Activated CD4-positive, alpha-beta T cell treated with anti-CD3 and anti-CD28 coated beads, Interleukin-2, amount 50 U/mL, for 48 hours (primary cell): ENCODE results near the gene TGFB1.

Experiments
- DNase-seq, 2 experiments: peaks; one replicate each; pipeline ENCODE4 v3.0.0-alpha.2; 2020

Gene TGFB1

DNA sequence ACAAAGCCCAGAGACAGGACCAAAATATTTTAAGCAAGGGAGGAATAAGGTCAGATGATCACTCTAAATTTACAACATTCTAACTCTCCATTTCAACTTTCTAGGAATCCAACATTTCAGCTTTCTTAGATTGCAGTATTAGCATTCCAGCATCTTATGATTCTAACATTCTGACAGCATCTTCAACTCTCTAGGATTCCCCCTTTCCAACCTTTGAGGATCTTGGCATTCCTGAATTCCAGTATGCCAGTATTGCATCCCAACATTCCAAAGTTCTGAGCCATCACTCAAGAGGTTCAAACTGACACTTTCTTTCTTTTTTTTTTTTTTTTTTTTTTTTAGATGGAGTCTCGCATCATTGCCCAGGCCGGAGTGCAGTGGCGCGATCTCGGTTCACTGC lies 13.8 kb downstream of the TGFB1 start:
- DNase-seq = no peak

DNA sequence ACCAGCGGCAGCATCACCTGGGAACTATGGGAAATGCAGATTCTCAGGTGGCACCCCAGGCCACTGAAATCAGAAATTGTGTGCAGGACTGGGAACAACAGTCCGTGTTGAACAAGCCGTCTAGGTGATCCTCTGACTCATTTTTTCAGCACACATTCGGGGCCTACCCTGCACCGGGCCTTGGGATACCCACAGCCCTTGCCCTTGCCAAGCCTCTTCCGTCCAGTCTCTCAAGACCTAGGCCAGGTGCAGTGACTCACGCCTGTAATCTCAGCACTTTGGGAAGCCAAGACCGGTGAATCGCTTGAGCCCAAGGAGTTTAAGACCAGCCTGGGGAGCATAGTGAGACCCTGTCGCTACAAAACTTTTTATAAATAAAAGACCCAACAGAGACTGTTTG lies 18.3 kb downstream of the TGFB1 start:
- DNase-seq = no peak

DNA sequence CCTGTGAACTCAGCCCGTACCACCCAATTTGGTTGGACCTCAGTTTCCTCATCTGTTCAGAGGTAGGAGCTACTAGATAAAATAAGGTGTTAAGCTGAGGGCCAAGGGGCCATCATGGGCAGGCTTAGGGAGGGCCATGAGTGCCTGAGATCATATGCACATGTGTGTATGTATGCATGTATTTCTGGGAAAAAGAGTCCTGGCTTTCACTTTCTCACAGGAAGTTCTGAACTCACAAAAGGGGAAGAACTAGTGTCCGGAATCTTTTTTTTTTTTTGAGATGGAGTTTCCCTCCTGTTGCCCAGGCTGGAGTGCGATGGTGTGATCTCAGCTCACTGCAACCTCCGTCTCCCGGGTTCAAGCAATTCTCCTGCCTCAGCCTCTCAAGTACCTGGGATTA lies 18.9 kb downstream of the TGFB1 start:
- no peak for DNase-seq

DNA sequence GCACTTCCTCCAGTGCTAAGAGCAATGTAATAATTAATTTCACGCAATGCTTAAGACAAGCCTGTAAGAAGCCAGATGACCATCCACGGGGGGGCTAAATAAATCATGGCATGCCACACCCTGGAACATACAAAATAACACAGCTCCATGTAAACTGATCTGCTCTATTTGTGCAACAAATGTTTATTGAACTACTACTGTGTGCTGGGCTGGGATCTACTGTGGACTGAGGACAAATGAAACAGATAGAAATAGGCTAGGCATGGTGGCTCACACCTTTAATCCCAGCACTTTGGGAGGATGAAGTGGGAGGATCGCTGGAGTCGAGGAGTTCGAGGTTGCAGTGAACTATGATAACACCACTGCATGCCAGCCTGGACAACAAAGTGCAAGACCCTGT lies 21.3 kb downstream of the TGFB1 start:
- DNase-seq = no peak

DNA sequence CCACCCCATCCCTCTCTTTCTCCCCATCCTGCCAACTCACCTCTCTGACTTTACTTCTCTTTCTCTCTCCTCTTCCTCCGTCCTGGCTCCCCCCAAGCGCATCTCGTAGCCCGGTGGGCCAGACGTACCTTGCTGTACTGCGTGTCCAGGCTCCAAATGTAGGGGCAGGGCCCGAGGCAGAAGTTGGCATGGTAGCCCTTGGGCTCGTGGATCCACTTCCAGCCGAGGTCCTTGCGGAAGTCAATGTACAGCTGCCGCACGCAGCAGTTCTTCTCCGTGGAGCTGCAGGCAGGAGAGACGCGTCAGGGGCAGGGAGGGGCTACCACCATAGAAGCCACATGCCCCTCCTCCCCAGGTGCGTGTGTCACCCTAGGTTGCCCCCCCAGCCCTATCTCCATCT lies 21.7 kb downstream of the TGFB1 start:
- no peak for DNase-seq

DNA sequence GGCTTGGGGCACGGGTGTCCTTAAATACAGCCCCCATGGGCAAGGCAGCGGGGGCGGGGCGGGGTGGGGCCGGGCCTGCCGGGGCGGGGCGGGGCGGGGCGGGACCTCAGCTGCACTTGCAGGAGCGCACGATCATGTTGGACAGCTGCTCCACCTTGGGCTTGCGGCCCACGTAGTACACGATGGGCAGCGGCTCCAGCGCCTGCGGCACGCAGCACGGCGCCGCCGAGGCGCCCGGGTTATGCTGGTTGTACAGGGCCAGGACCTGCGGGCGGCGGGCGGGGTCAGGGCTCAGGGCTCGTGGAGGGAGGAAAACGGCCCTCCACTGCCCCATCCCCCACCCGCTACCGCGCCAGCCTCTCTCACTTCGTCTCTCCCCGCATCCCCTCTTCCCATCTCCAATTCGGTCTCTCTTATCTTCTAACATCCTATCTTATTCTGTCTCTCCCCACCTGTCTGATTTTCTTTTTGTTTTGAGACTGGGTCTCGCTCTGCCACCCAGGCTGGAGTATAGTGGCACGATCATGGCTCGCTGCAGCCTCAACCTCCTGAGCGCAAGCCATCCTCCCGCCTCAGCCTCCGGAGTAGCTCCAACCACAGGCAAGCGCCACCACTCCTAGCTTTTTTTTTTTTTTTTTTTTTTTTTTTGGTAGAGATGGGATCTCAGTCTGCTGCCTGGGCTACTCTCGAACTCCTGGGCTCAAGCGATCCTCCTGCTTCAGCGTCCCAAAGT lies 22.6 kb downstream of the TGFB1 start:
- DNase-seq = no peak

DNA sequence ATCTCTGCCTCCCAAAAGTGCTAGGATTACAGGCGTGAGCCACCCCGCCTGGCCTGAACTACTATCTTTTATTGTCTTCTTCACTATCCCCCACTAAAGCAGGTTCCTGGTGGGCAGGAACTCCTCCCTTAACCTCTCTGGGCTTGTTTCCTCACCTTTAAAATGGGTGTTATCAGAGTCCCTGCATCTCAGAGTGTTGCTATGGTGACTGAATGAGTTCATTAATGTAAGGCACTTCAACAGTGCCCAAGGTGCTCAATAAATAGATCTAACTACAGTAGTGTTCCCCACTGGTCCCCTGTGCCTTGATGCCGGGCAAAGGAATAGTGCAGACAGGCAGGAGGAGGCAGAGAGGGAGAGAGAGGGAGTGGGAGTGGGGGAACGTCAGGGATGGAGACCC lies 23.2 kb downstream of the TGFB1 start:
- no peak for DNase-seq

DNA sequence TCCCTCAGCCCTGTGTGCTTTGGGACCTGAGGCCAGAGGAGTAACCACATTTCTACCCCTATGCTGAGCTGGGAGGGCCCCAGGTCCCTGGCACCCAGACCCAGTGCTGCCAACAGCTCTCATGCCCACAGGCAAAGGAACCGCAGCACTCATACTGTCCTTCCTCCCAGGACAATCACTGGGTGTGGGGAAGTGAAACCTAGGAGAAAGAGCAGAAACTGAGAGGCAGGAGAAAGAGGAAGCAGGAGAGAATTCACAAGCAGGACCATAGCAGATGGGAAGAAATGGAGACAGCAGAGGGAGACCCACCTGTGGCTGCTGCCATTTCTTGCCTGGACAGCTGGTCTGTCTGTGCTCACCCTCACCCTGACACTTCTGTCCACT lies 24.9 kb downstream of the TGFB1 start:
- no peak for DNase-seq

DNA sequence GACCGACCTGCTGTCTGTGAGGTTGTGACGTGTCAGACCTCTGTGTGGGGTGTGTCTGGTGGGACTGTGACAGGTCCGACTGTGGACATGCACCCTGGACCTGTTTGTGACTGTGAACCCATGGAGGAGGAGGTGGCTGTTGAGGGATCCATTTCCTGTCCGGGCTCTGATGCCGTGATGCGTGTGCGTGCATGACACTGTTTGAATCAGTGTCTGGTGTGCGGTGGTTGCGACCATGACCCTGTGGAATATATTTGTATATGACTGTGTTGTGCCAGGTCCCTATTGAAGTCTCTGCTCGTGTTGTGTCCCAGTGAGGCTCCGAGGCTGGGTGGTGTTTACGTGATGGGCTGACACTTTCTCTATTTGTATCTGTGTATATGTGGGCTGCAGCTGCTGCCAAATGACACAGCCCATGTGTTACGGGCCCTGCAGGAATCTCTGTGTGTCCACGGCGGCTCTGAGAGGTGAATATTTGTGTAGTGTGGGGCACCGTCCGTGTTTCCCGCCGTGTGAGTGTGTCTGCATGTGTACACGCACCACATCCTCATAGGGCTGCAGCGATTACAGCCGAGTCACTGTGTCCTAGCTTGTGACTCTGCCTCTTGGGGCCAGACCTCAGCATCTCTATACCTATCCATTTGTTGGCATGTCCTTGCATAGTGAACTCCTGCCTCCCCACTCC lies 25.4 kb downstream of the TGFB1 start:
- DNase-seq = peak; percentile 47 to 59

DNA sequence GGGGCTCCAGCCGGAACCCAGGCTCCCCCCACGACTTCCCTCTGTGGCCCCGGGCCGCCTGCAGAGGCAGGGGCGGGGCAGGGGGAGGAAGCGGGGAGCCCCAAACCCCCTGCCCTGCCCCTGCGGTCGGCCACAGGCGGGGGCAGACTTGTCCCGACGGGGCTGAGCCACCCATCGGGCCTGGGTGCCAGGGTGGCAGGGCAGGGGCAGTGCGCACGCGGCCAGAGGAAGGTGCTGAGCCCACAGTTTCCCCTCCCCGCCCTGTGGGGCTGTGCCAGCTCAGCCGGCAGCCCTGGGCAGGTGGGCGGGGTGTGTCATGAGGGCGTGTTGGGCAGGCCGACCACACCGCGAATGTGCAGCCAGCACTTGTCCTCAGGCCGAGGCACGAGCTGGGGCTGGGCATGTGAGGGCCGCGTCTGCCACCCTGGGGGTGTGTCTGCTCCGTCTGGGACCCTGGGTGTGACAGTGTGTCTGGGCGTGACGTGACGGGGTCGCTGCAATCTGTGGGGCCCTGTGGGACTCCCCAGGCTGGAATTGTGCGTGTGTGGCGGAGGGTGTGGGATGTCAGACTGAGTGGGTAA lies 26.1 kb downstream of the TGFB1 start:
- DNase-seq = peak; percentile 82 to 87

DNA sequence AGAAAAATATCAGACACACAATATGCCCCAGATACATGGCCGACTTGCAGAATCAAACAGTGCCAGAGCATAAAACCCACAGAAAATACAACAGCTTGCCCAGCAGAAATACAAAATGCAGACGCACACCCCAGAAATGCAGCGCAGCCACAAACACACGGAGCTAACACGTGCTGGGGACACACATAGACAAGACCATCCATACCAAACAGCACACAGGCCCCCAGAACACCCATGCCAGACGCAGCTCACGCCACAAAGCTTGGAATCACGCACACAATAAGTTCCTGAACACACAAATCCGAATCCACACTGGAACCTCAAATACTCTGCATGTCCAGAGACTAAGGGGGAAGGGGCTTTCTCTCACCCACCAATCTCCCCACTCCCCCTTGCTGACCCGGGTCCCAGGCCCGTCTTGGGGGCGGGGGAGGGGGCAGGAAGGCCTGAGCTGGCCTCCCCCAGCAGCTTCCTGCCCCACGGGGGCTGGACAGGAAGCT lies 26.6 kb downstream of the TGFB1 start:
- no peak for DNase-seq

DNA sequence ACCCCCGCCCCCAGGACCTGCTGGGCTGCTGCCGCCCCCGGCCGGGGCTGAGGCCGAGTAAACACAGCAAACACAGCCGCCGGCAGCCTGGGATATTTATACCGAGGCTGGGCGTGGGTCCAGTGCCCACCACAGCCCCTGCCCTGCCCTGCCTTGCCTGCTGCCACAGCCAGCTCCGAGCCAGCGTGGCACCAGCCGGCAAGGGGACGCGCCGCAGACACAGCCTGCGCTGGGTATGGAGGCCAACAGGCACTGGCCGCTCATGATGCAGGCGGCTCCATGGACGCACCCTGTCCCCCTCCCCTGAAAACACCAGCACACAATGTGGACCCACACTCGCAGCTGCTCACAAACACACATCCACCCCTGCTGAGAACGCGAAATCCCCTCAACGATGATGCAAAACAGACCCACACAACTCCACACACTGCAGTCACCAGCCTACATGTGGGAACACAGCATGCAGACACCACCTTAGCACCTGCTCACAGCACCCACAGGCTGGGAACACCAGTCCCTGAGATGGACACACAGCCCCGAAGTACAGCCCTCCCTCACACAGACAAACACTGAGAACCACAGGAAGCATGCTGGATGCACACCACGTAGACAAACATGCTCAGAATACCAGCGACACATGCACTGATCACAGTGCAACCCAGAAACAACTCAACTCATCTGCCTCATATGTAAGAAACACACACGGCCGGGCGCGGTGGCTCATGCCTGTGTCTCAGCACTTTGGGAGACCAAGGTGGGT lies 27.6 kb downstream of the TGFB1 start:
- DNase-seq = no peak

DNA sequence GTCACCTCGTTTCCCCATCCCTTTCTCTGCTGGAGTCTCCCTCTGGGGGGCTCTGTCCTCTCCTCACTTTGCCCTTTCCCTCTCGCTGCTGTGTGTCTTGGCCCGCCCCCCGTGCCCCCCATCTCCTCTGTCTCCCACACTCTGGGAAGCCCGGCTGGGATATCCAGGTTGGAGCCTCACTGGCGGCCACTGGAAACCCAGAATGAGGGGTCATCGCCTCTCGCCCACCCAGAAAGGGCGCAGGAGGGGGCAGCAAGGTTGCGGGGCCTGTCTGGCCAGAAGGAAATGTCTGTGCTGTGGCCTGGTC lies 28.1 kb downstream of the TGFB1 start:
- DNase-seq = no peak

DNA sequence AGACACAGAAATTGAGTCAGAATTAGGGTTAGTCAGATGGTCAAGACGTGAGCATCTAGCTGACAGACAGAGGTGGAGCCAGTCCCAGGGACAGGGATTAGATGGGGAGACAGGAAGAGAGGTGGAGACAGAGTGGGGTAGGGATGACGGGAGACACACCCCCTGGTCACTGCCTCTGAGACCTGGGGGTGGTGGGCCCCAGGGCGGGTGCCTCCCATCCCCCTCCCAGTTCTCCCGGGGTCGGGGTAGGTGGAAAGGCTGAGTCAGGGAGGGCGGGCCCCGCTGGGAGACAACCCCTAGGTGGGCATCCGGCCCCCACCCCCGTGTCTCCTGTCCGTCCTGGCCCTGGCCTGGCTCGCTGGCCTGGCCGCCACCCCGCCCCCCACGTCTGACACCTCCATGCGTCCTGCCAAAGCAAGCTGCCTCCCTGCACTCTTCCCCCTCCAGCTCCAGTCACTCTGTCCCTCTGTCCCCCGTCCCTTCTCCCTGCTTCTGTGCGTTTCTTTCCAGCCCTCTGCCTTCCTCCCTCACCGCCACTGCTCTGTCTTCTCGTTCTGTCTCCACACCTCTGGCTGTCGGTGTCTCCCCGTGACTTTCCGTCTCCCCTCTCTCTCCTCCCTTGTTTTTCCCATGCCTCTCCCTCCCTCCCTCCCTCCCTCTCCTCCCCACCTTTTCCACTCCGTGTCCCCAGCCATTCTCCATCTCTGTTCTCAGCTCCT lies 28.6 kb downstream of the TGFB1 start:
- DNase-seq = no peak

DNA sequence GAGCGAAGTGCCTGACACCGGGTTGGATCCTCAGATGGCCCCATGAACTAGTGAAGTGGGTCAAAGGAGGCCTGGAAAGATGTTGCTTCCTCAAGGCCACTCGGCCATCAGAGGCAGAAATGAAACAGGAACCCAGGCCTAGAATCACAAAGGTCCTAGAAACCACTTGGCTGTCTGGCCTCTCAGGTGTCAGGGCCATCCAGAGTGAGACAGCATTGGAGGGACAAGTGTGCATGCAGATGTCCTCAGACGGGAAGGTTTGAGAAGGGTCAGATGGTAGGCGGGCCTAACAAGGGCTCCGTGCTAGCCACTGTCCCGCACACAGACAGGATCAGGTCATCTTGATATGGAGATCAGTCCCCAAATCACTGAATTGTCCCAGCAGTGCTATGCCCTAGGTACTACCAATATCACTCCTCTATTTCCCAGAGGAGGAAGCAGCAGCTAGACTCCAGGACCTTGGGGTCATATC lies 29.5 kb downstream of the TGFB1 start:
- DNase-seq = no peak

DNA sequence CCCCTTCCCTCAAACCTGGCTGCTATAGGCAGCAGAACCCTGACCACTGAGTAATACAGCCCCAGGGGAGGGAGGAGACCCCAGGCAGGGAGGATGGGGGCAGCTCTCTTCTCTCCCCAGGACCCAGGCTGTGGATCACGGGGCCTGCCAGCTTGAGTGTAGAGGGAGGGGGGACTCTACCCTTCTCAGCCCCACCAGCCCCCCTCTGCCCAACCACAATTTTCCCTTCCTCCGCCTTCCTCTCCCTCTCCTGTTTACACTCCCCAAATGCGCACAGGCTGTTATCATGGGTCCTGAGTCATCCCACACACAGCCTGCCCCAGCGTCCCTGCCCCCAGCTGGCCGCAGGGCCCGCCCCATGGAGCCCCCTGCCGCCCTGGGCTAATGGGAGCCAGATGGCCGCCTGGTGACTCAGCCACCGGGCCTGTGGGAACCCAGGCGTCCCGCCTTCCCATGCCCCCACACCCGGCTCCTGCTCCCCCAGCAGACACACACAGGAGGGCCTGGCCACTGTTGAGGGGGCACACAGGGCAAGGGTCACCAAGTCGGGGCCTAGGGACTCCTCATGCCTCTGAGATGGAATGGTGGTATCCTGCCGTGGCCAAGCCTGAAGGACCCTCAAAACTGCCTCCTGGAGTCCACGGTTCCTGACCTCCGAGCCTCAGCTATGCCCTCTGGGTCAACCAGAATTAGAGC lies 30.1 kb downstream of the TGFB1 start:
- no peak for DNase-seq

DNA sequence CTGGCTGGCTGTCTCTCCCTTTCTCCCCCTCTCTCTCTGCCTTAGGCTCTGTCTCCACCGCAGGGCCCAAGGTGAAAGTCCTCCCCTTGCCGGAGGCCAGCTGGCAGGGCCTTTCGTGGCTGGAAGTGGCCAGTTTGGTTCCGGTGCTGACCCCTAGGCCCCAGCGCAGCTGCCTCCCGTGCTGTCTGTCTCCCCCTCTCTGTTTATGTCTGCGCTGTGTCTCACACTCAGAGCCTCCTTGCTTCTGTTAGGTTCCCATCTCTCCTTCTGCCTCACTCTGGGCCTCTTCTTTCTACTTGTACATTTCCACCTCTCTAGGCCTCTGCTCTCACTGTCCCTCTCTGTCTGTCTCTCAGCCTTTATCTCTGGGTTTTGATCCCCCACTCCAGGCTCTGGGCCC lies 30.7 kb downstream of the TGFB1 start:
- no peak for DNase-seq

DNA sequence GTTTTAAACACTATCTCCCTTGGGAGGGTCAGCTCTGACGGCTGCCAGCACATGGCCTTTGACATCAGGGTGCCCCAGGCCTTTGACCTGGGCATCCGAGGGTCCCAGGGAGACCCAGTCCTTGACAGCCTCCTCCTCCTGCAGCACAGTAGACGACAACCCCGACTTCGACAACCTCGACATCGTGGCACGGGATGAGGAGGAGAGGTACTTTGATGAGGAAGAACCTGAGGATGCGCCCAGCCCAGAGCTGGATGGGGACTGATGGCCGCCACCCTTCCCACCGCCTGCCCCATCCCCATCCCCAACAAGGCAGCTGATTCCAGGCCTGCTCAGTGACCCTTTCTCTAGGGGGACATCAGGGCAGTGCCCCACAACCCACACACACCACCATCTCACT lies 31.3 kb downstream of the TGFB1 start:
- DNase-seq = no peak

DNA sequence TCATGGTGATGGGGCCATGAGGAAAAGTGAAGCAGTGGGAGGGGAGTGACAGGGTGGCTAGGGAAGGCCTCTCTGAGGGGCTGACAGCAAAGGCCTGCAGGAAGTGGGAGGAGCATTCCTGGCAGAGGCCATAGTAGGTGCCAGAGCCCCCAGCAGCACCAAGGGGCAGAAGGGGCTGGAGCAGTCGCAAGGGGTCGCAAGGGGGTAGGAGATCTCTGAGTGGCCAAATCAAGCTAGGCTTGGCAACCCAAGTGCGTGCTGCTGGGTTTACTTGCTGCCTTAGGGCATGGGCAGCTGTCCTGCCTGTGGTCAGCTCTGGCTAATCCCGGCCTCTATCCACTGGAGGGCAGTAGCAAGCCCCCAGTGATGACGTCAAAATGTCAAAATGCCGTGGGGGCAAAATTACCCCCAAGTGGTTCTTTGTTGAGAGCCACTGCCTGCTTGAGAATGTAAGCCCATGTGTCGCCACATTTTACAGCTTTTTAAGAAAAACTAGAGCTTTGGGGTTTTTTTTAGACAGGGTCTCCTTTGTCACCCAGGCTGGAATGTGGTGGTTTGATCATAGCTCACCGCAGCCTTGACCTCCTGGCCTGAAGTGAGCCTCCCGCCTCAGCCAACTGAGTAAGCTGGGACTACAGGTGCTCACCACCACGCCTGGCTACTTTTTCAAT lies 32.0 kb downstream of the TGFB1 start:
- DNase-seq = no peak

DNA sequence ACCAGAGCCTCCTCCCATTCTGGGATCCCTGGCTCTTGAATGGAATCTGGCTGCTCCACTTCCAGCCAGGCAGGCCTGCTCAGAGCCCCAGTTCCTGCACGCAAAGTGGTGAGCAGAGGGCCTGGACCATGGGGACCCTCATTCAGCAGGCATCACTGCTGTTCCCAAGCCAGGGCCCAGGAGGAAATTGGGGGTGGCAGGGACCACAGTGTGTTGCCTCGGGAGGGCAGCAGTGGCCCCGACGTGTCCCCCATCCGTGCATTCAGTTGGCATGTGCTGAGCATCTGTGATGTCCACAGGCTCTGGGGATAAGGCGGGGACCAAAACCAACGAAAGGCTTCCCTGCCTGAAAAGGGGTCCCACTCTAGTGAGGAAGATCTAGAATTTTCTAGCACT lies 32.5 kb downstream of the TGFB1 start:
- no peak for DNase-seq

DNA sequence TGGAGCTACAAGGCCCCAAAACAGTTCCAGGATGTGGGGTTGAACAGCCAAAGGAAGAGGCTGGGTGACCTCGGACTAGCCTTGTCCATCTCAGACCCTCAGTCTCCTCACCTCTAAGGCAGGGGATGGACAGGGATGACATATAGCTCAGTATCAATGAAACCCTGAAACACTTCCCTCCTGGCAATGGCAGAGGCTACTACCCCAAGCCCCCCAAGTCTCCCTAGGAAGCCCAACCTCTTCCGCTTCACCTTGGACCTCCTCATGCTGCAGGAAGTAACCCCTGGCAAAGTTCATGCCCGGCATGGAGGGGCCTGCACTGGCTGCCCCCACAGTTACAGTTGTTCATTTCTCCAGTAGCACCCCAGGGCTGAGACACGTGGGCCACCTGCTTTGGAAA lies 33.2 kb downstream of the TGFB1 start:
- DNase-seq = no peak

DNA sequence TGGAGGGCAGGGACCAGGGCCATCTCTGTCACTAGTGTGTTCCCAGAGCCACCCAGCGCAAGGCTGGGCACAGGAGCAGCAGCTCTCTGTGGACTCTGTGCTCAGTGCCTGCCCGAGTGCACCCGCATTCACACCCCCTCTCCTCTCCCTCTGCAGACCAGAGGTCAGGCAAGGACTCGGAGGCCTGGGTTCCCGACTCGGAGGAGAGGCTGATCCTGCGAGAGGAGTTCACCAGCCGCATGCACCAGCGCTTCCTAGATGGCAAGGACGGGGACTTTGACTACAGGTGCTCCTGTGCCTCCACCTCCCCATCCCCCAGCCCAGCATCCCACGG lies 33.6 kb downstream of the TGFB1 start:
- DNase-seq = no peak
